ENCODE data around the gene TMA7. TPM values are rescaled to one million over a fixed set of nuclear protein-coding genes. Genes with fewer than 3 reads are reported as not detected.

Gene TMA7
- total and polyA plus RNA-seq, 2 of the 13 experiments (the other 11 are each of a cell fraction or from before 2014, with no cell fraction given): 100 to 486 TPM

- TF ChIP-seq ZNF468 (CRISPR knock-in tag; IDR thresholded peaks at IDR 0.05) (no peak), MLLT10 (CRISPR knock-in tag; IDR thresholded peaks at IDR 0.05) (no peak), STAT6 (CRISPR knock-in tag; IDR thresholded peaks at IDR 0.05; ENCODE audit: borderline replicate concordance) (no peak), TP53 (CRISPR knock-in tag; conservative IDR thresholded peaks at IDR 0.05) (no peak), TEAD3 (CRISPR knock-in tag; optimal IDR thresholded peaks at IDR 0.05; ENCODE audit: borderline replicate concordance) (peak; percentile 7), ZNF691 (CRISPR knock-in tag; IDR thresholded peaks at IDR 0.05; ENCODE audit: borderline replicate concordance, low read depth) (no peak), ZNF792 (CRISPR knock-in tag; IDR thresholded peaks at IDR 0.05) (peak; percentile 37; the same call in 1 of the 2 replicates), TSC22D2 (CRISPR knock-in tag; IDR thresholded peaks at IDR 0.05; ENCODE audit: borderline replicate concordance) (no peak), GABPA (IDR thresholded peaks at IDR 0.05; ENCODE audit: low read depth, low read length) (no peak), GABPA (CRISPR knock-in tag; IDR thresholded peaks at IDR 0.05; ENCODE audit: low read depth) (no peak), ZNF331 (CRISPR knock-in tag; IDR thresholded peaks at IDR 0.05) (0 out of 2 replicates have a peak, but pooled peaks have one; percentile 35), ARID2 (CRISPR knock-in tag; IDR thresholded peaks at IDR 0.05; ENCODE audit: borderline replicate concordance) (no peak), ZNF672 (CRISPR knock-in tag; IDR thresholded peaks at IDR 0.05) (no peak), YY1 (IDR thresholded peaks at IDR 0.05; ENCODE audit: insufficient read depth, insufficient replicate concordance, low read depth, low read length) (peak; percentile 38), ERF (CRISPR knock-in tag; IDR thresholded peaks at IDR 0.05) (peak; percentile 55; the same call in 1 of the 2 replicates), TOE1 (CRISPR knock-in tag; IDR thresholded peaks at IDR 0.05) (no peak)
- TF ChIP-seq, protein P1, sequence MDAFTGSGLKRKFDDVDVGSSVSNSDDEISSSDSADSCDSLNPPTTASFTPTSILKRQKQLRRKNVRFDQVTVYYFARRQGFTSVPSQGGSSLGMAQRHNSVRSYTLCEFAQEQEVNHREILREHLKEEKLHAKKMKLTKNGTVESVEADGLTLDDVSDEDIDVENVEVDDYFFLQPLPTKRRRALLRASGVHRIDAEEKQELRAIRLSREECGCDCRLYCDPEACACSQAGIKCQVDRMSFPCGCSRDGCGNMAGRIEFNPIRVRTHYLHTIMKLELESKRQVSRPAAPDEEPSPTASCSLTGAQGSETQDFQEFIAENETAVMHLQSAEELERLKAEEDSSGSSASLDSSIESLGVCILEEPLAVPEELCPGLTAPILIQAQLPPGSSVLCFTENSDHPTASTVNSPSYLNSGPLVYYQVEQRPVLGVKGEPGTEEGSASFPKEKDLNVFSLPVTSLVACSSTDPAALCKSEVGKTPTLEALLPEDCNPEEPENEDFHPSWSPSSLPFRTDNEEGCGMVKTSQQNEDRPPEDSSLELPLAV (CRISPR knock-in tag; conservative IDR thresholded peaks at IDR 0.05; ENCODE audit: low read depth): no peak
- TF ChIP-seq, protein P2, sequence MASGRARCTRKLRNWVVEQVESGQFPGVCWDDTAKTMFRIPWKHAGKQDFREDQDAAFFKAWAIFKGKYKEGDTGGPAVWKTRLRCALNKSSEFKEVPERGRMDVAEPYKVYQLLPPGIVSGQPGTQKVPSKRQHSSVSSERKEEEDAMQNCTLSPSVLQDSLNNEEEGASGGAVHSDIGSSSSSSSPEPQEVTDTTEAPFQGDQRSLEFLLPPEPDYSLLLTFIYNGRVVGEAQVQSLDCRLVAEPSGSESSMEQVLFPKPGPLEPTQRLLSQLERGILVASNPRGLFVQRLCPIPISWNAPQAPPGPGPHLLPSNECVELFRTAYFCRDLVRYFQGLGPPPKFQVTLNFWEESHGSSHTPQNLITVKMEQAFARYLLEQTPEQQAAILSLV (CRISPR knock-in tag; IDR thresholded peaks at IDR 0.05; ENCODE audit: borderline replicate concordance): peak; percentile 37; the same call in 1 of the 2 replicates
- TF ChIP-seq, protein P3, sequence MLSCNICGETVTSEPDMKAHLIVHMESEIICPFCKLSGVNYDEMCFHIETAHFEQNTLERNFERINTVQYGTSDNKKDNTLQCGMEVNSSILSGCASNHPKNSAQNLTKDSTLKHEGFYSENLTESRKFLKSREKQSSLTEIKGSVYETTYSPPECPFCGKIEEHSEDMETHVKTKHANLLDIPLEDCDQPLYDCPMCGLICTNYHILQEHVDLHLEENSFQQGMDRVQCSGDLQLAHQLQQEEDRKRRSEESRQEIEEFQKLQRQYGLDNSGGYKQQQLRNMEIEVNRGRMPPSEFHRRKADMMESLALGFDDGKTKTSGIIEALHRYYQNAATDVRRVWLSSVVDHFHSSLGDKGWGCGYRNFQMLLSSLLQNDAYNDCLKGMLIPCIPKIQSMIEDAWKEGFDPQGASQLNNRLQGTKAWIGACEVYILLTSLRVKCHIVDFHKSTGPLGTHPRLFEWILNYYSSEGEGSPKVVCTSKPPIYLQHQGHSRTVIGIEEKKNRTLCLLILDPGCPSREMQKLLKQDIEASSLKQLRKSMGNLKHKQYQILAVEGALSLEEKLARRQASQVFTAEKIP (CRISPR knock-in tag; IDR thresholded peaks at IDR 0.05; ENCODE audit: borderline replicate concordance): no peak
Observed at GRCh38 chr3:48428572-48429316, 11.3 kb upstream of the TMA7 start (continued).
